Colonic mucosa (tissue), 4 donors: Measurements from ENCODE around the gene ZNF212. TPM values are rescaled to one million over a fixed set of nuclear protein-coding genes. Genes with fewer than 3 reads are reported as not detected.

Experiments used
- DNase-seq: peaks from one replicate; pipeline ENCODE4 v3.0.0-alpha.2; 2020
- H3K27ac ChIP-seq: fragments of 200-600 bp; one replicate; pipeline ENCODE4 v1.8.0; 2021
- H3K27me3 ChIP-seq: fragments of 200-600 bp; one replicate; pipeline ENCODE4 v1.8.0; 2021
- H3K36me3 ChIP-seq: fragments of 200-600 bp; one replicate; pipeline ENCODE4 v1.8.0; 2021
- H3K4me1 ChIP-seq: fragments of 200-600 bp; one replicate; pipeline ENCODE4 v1.8.0; 2021; ENCODE audit warnings: mild to moderate bottlenecking
- H3K4me3 ChIP-seq: fragments of 200-600 bp; one replicate; pipeline ENCODE4 v1.8.0; 2021
- H3K9ac ChIP-seq, 2 donors: one replicate each; pipeline ENCODE4 v1.7.0; 2013; ENCODE audit warnings: control low read depth in 2 of 2, low read depth in 2 of 2, low read length in 2 of 2
- H3K9me3 ChIP-seq: fragments of 200-600 bp; one replicate; pipeline ENCODE4 v1.8.0; 2021
- intact Hi-C: fragments of 100-400 bp; cut with DNase I; formaldehyde crosslinking; loops from one replicate; pipeline ENCODE4 v1.14.1; 2022
- total RNA-seq, 2 donors: library from RNA; stranded (reverse); fragmentation: NEBNext Ultra II Directional in 1 of 2; extraction: Animal tissue kit (Norgen Biotek cat#: 25700) in 1 of 2; gene quantifications; one replicate each; pipeline ENCODE4 v1.2.1, GENCODE V29; 2021
- TF ChIP-seq, protein P1 (sequence below): fragments of 200-600 bp; IDR thresholded peaks from one replicate; pipeline ENCODE4 v1.8.0; 2022; ENCODE audit warnings: antibody characterized with exemption, mild to moderate bottlenecking
- donor health status: healthy.
- donor health status: DM: no; HTN: no; CAD: no.
- donor health status: DM: no; HTN: no; CAD: no.

The ZNF212 gene
- total RNA-seq, 2 donors from 2014 or later = 9.8 to 10.4 TPM

DNA sequence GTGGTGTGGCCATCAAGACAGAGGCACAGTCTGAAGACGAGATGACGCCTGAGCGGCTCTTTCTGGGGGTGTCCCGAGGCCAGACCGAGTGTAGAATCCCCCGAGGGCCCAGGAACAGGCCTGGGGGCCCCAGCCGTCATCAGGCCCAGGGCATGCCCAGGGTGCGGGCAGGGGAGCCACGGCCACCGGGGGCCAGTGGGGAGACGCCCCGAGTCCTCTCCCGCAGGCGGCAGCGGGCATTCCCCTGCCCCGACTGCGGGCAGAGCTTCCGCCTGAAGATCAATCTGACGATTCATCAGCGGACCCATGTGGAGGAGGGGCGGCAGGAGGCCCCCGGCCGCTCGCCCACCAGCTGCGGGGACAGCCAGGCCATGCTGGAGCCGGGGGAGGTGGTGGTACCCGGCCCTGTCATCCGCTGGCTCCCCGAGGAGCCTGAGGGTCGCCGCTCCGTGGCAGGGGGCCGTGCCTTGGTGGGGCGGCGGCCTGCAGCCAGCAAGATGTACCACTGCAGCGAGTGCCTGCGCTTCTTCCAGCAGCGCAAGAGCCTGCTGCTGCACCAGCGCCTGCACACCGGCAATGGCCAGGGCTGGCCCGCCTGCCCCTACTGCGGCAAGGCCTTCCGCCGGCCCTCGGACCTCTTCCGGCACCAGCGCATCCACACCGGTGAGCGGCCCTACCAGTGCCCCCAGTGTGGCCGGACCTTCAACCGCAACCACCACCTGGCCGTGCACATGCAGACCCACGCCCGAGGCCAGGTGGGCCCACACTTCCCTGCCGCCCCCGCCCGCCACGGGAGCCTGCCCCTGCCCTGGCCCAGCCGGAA lies 42.3 kb downstream of the ZNF212 start:
- DNase-seq = no peak
- no peaks in the 10 kb centered on the region for H3K9me3 ChIP-seq
- no peak overlapping the region for H3K4me3 ChIP-seq
- no peaks in the 10 kb centered on the region for H3K4me1 ChIP-seq
- no peak overlapping the region for H3K27ac ChIP-seq
- no peaks in the 10 kb centered on the region for H3K27me3 ChIP-seq
- H3K9ac ChIP-seq = no peak overlapping the region
- H3K36me3 ChIP-seq = no peaks in the 10 kb centered on the region
- intact Hi-C loops = no loop called here
- TF ChIP-seq, protein P1, sequence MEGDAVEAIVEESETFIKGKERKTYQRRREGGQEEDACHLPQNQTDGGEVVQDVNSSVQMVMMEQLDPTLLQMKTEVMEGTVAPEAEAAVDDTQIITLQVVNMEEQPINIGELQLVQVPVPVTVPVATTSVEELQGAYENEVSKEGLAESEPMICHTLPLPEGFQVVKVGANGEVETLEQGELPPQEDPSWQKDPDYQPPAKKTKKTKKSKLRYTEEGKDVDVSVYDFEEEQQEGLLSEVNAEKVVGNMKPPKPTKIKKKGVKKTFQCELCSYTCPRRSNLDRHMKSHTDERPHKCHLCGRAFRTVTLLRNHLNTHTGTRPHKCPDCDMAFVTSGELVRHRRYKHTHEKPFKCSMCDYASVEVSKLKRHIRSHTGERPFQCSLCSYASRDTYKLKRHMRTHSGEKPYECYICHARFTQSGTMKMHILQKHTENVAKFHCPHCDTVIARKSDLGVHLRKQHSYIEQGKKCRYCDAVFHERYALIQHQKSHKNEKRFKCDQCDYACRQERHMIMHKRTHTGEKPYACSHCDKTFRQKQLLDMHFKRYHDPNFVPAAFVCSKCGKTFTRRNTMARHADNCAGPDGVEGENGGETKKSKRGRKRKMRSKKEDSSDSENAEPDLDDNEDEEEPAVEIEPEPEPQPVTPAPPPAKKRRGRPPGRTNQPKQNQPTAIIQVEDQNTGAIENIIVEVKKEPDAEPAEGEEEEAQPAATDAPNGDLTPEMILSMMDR = no peak

DNA sequence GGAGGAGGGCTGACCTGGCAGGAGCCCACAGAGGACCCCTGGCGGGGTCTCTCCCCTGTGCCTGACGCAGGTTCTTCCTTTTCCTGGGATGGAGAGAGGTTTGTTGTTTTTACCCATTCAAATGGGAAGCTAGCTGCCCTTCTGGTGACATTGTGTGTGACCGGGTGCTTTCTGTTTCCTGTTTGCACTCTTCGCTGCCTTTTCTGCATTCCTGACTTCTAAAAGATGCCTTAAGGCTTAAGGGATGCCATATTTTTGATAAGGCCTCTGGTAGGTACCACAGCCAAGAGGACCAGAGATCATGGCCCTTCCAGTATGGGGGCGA lies 42.8 kb downstream of the ZNF212 start:
- TF ChIP-seq, protein P1 = no peak

DNA sequence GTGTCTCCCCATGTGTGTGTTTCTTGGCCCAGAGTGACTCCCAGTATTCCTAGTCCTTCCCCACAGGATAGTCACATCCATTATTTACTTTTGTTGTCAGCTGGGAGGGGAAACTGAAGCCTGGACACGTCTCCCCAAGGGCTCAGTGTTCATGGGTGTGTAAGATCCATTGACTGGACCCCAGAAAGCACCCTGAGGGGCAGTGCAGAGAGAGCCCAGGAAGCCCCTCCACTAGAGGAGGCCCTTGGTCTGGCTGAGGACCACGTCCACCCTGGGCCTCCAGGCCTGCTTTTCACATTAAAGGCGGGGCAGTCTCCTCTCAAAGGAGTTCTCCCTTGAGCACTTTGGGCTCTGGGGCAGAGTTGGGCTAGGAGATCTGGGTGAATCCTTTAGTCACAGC lies 43.9 kb downstream of the ZNF212 start:
- Histone ChIP-seq H3K36me3 (no peaks in the 10 kb centered on the region), H3K4me1 (no peaks in the 10 kb centered on the region), H3K9ac (no peak overlapping the region), H3K27me3 (no peaks in the 10 kb centered on the region), H3K27ac (no peak overlapping the region), H3K9me3 (no peaks in the 10 kb centered on the region), H3K4me3 (no peak overlapping the region)
- DNase-seq = no peak
- TF ChIP-seq, protein P1 = no peak
- intact Hi-C loops = no loop called here

More for the DNA sequence above, 42.8 kb downstream of the ZNF212 start:
- Histone ChIP-seq H3K4me3 (no peak overlapping the region), H3K9ac (no peak overlapping the region), H3K27ac (no peak overlapping the region), H3K4me1 (no peaks in the 10 kb centered on the region), H3K27me3 (no peaks in the 10 kb centered on the region), H3K9me3 (no peaks in the 10 kb centered on the region), H3K36me3 (no peaks in the 10 kb centered on the region)
- DNase-seq = no peak
- intact Hi-C loops = no loop called here

DNA sequence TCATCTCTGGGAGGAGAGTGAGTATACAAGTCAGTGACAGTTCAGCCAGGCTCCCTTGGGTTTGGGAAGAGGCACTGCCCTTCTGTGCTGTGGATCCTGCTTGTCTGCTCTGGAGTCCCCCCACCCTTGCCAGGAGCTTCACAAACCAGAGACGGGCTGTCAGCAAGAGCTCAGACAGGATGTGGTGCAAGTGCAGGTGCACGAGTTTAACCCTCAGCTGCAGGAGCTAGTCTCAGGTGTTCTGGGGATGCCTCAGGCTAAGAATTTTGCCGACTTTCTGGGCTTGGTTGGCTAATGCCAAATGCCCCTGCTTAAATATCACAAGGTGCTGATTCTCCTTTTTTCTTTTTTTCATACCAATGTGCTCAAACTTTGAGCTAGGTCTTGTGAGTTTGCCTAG lies 44.9 kb downstream of the ZNF212 start:
- H3K9ac ChIP-seq = no peak overlapping the region
- H3K4me3 ChIP-seq = no peak overlapping the region
- intact Hi-C loops = no loop called here
- no peaks in the 10 kb centered on the region for H3K36me3 ChIP-seq
- no peak for DNase-seq
- no peaks in the 10 kb centered on the region for H3K4me1 ChIP-seq
- H3K27me3 ChIP-seq = no peaks in the 10 kb centered on the region
- TF ChIP-seq, protein P1 = no peak
- H3K27ac ChIP-seq = no peak overlapping the region
- H3K9me3 ChIP-seq = no peaks in the 10 kb centered on the region

DNA sequence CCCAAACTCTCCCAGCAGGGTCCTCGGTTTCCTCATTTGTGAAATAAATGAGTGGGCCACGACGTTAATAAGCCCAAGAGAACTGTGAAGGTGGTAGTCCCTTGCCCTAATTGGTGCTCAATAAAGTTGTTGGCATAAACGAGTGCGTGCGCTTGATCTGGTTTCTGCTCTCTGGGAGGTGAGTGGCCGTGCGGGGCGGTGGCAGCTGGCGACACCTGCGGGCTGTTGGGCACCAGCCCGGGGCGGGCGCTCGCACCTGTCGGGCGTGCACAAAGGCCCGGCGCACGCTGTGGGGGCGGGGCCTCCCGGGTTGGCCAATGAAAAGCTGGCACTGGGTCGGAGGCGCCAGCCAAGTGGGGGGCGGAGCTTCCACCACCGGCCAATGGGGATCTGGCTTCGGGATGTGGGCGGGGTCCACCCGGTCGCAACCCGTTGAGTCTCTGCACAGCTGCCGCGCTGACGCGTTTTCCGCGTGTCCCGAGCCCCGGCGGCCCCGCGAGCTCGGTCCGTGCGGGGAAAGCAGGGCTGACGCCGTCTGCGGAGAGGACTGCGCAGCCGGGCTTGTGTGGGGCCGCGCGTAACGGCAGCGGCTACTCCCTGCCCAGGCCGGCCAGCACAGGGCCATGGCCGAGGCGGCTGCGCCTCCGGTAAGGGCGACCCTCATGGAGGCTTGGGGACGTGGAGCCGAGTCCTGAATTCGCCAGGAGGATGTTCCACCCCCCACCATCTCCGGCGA lies 45.6 kb downstream of the ZNF212 start:
- Histone ChIP-seq H3K27ac (no peak overlapping the region), H3K36me3 (no peaks in the 10 kb centered on the region), H3K9me3 (no peaks in the 10 kb centered on the region), H3K27me3 (no peaks in the 10 kb centered on the region), H3K9ac (peak overlapping the region; percentile 56 to 62), H3K4me1 (no peaks in the 10 kb centered on the region), H3K4me3 (peak overlapping the region; percentile 52)
- DNase-seq = peak; percentile 99
- intact Hi-C loops = no loop called here
- TF ChIP-seq, protein P1 = no peak
